Thyroid gland (tissue), 4 donors: ENCODE measurements around the gene GADL1. TPM values are rescaled to one million over a fixed set of nuclear protein-coding genes. Genes with fewer than 3 reads are reported as not detected.

Experiments used
- DNase-seq, 2 donors: peaks; one replicate each; pipeline ENCODE4 v3.0.0-alpha.2; 2019
- H3K27ac ChIP-seq, 3 donors: fragments of 200-600 bp; sonication (generic); 1 replicate in 2 of 3; 2 replicates in 1 of 3; pipeline ENCODE4 v1.5.1; 2016 to 2019; ENCODE audit warnings: mild to moderate bottlenecking in 1 of 3, moderate library complexity in 1 of 3
- H3K27me3 ChIP-seq: fragments of 200-600 bp; sonication (generic); one replicate; pipeline ENCODE4 v1.5.1; 2019
- H3K36me3 ChIP-seq, 2 donors: fragments of 200-600 bp; sonication (generic); one replicate each; pipeline ENCODE4 v1.5.1; 2016 to 2019
- H3K4me1 ChIP-seq, 2 donors: fragments of 200-600 bp; sonication (generic); one replicate each; pipeline ENCODE4 v1.5.1; 2017 to 2019
- H3K4me3 ChIP-seq, 3 donors: fragments of 200-600 bp; sonication (generic); replicated peaks in 1 of 3; 1 replicate in 2 of 3; 2 replicates in 1 of 3; pipeline ENCODE4 v1.5.1; 2016; ENCODE audit warnings: mild to moderate bottlenecking in 1 of 3
- H3K9me3 ChIP-seq: fragments of 200-600 bp; sonication (generic); one replicate; pipeline ENCODE4 v1.5.1; 2017
- POLR2A ChIP-seq, 2 donors: fragments of 450-650 bp; IDR thresholded peaks; one replicate each; pipeline ENCODE4 v1.6.1; 2017; ENCODE audit warnings: antibody characterized with exemption in 2 of 2, mild to moderate bottlenecking in 2 of 2, moderate library complexity in 1 of 2
- WGBS, 2 donors: methylation state at CpG; one replicate each; pipeline ENCODE4 v1.1.5; 2017; 5-methylcytosine and 5-hydroxymethylcytosine counted together
- intact Hi-C: fragments of 100-400 bp; cut with DNase I; formaldehyde crosslinking; loops from one replicate; pipeline ENCODE4 v1.15.1; 2023
- total RNA-seq, 4 donors: library from RNA; depleted of rRNA; stranded (reverse); fragments of >200 nt; gene quantifications; one replicate each; pipeline ENCODE4 v1.2.3, GENCODE V29; 2016
- TF ChIP-seq, protein P1 (sequence below), 6 experiments: fragments of 200-600 bp in 3 of 6; fragments of 450-650 bp in 3 of 6; sonication (generic) in 3 of 6; IDR thresholded peaks; one replicate each; pipeline ENCODE4 v1.5.1; 2016 to 2019; ENCODE audit warnings: antibody characterized with exemption in 6 of 6, mild to moderate bottlenecking in 2 of 6, inconsistent platforms in 1 of 6, moderate library complexity in 1 of 6

The GADL1 gene
- total RNA-seq, 4 donors from 2014 or later, result not detected

DNA sequence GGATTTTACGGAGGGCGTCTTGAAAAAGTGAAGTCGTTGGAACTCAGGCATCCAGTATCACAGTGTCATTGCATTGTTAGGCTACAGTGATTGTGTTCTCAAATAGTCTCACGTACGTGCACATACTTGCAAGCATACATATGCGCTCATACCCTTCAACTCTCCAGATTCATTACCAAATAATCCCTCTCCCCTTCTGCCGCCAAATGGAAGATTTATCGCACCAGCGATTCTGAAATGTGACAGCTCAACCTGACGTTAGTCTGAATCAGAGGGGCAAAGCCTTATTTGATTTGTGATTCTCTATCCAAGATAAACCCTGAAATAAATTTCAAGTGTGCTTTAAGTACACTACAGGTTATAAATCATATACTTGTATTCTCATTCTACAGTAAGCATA lies 119.4 kb downstream of the GADL1 start:
- DNase-seq, result no peak
- 75 to 83% methylated on average over 10 of the region's 10 CpGs for WGBS, 2 donors
- Histone ChIP-seq H3K4me1 (no peaks in the 10 kb centered on the region), H3K27me3 (no peaks in the 10 kb centered on the region), H3K36me3 (no peaks in the 10 kb centered on the region), H3K27ac (no peak overlapping the region), H3K4me3 (no peak overlapping the region), H3K9me3 (no peaks in the 10 kb centered on the region)
- intact Hi-C loops, result no loop called here
- TF ChIP-seq, protein P1, sequence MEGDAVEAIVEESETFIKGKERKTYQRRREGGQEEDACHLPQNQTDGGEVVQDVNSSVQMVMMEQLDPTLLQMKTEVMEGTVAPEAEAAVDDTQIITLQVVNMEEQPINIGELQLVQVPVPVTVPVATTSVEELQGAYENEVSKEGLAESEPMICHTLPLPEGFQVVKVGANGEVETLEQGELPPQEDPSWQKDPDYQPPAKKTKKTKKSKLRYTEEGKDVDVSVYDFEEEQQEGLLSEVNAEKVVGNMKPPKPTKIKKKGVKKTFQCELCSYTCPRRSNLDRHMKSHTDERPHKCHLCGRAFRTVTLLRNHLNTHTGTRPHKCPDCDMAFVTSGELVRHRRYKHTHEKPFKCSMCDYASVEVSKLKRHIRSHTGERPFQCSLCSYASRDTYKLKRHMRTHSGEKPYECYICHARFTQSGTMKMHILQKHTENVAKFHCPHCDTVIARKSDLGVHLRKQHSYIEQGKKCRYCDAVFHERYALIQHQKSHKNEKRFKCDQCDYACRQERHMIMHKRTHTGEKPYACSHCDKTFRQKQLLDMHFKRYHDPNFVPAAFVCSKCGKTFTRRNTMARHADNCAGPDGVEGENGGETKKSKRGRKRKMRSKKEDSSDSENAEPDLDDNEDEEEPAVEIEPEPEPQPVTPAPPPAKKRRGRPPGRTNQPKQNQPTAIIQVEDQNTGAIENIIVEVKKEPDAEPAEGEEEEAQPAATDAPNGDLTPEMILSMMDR (IDR thresholded peaks at IDR 0.05), result no peak
- no peak for TF ChIP-seq POLR2A (IDR thresholded peaks at IDR 0.05)

DNA sequence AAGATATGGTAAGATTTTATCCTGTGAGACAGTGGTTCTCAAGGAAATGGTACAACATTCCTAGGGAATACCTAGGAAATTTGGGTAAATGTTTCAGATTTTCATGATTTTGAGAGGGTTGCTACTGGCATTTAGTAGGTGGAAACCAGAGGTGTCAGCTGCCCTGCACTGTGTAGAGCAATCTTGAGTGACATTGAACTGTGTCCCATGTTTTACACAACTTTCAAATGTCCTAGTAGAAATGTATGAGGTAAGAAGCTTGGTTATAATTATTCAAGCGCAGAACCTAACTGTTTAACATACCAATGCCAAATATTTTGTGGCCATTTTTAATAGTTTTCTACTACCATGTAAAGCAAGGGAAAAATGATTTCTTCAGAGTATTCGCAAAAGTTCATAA lies 120.4 kb downstream of the GADL1 start:
- no peak overlapping the region for H3K27ac ChIP-seq
- no peak for TF ChIP-seq POLR2A (IDR thresholded peaks at IDR 0.05)
- TF ChIP-seq, protein P1 (IDR thresholded peaks at IDR 0.05), result no peak
- H3K9me3 ChIP-seq, result no peaks in the 10 kb centered on the region
- no peak overlapping the region for H3K4me3 ChIP-seq
- intact Hi-C loops, result no loop called here
- H3K36me3 ChIP-seq, result no peaks in the 10 kb centered on the region
- no peak for DNase-seq
- WGBS, 2 donors, result 73 to 99% methylated on average over 2 of the region's 2 CpGs
- no peaks in the 10 kb centered on the region for H3K4me1 ChIP-seq
- H3K27me3 ChIP-seq, result no peaks in the 10 kb centered on the region

DNA sequence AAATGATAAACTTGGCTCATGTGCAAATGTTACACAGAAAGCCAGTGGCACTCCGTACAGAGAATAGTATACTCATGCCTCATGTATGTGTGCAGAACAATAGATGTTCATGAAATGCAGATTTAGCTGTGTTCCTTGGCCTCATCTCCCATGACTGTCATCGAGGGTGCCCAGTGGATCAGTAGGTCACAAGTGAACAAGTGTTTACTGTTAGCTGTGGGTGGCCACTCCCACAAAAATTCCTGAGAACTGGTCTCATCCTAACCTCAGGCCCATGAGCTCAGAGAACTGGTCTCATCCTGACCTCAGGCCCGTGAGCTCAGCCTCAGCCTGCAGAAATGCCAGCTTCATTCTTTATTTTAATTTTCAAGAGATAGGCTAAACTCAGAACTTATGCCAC lies 124.1 kb downstream of the GADL1 start:
- DNase-seq, result peak in 1 of 2 donors; percentile 1
- no peaks in the 10 kb centered on the region for H3K27me3 ChIP-seq
- WGBS, 2 donors, result 58 to 72% methylated on average over 3 of the region's 3 CpGs
- no peak overlapping the region for H3K4me3 ChIP-seq
- H3K27ac ChIP-seq, result no peak overlapping the region
- TF ChIP-seq, protein P1 (IDR thresholded peaks at IDR 0.05), result no peak
- no peak for TF ChIP-seq POLR2A (IDR thresholded peaks at IDR 0.05)
- intact Hi-C loops, result no loop called here
- no peaks in the 10 kb centered on the region for H3K9me3 ChIP-seq
- H3K36me3 ChIP-seq, result no peaks in the 10 kb centered on the region
- no peaks in the 10 kb centered on the region for H3K4me1 ChIP-seq

DNA sequence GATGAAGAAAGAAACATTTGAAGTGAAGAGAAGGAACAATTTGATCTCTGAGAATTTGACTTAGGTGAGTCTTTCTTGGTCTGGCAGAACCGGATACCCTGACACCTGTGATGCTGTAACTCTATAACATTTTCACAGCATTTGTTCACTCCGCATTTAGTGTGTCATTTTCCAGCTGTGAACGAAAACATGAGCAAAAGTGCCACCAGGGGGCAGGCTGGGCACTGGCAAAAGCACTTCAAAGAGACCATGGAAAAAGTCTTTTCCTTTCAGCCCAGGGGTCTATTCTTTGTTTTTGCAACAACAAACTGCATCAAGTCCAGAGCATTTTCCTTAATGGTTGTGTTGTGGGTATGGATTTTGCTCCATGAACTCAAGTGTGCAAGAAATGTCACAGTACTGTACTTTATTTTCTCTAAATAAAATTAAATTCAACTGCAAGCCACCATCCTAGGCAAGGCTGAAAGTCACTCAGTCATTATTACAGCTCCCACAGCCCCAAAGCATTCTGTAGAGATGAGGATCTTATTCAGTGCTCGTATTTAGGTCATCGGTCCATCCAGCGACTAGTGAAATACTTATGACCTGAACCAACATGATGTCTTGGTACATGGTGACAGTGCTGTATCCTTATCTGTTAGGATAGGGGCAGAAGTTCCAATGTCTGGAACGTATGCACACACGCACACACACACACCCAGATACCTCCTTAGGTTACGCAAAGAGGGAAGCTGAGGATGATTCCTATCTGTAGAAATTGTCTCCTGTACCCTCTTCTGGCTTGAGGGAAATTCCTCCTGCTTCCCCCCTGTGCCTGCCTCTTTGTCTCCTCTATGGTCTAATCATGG lies 125.5 kb downstream of the GADL1 start:
- TF ChIP-seq, protein P1 (IDR thresholded peaks at IDR 0.05), result peak; percentile 39 to 75 (median 60)
- no peak for TF ChIP-seq POLR2A (IDR thresholded peaks at IDR 0.05)
- peak; percentile 69 to 77 for DNase-seq
- no peaks in the 10 kb centered on the region for H3K36me3 ChIP-seq
- 56 to 63% methylated on average over 9 of the region's 9 CpGs for WGBS, 2 donors
- intact Hi-C loops, result loop anchor here (5.0 kb wide), 1 partner anchor 363 kb away; no protein-coding TSS in a partner anchor
- H3K27ac ChIP-seq, result no peak overlapping the region
- H3K27me3 ChIP-seq, result no peaks in the 10 kb centered on the region
- H3K9me3 ChIP-seq, result no peaks in the 10 kb centered on the region
- H3K4me3 ChIP-seq, result no peak overlapping the region
- H3K4me1 ChIP-seq, result no peaks in the 10 kb centered on the region

DNA sequence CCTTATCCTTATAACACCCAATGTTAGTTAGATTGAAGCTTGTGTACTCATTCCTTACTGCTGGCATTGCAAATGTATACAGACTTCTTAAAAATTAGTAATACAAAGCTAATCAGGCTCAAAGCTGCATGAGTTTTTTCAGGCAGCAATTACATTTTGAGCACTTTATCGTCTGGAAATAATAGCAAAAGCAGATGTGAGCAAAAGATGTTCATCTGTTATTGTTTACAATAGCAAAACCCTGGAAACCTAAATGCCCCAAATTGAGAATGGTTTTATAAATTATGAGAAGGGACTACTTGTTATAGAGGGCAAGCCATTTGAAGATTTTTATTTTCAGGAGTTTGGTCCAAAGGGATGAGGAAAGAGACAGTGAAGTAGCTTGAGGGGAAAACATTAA lies 126.4 kb downstream of the GADL1 start:
- Histone ChIP-seq H3K27ac (no peak overlapping the region), H3K27me3 (no peaks in the 10 kb centered on the region), H3K9me3 (no peaks in the 10 kb centered on the region), H3K36me3 (no peaks in the 10 kb centered on the region), H3K4me3 (no peak overlapping the region), H3K4me1 (no peaks in the 10 kb centered on the region)
- DNase-seq, result no peak
- no peak for TF ChIP-seq POLR2A (IDR thresholded peaks at IDR 0.05)
- TF ChIP-seq, protein P1 (IDR thresholded peaks at IDR 0.05), result no peak
- intact Hi-C loops, result loop anchor here (5.0 kb wide), 1 partner anchor 364 kb away; no protein-coding TSS in a partner anchor
- WGBS, 2 donors, result 53 to 60% methylated on average over 1 of the region's 1 CpG
